HepG2 (cell line): ENCODE measurements around the gene ZNF557. TPM values are rescaled to one million over a fixed set of nuclear protein-coding genes. Genes with fewer than 3 reads are reported as not detected.

Experiments
- CREB3 ChIP-seq: sonication (generic); formaldehyde crosslinking; IDR thresholded peaks from 2 replicates; pipeline ENCODE4 v1.5.0; 2020; ENCODE audit warnings: missing genetic modification reagents
- FLYWCH1 ChIP-seq: sonication (generic); formaldehyde crosslinking; IDR thresholded peaks from 2 replicates; pipeline ENCODE4 v1.8.1; 2023; ENCODE audit warnings: mild to moderate bottlenecking, missing genetic modification reagents
- GRHL1 ChIP-seq: sonication (generic); formaldehyde crosslinking; conservative IDR thresholded peaks from 2 replicates; pipeline ENCODE4 v1.8.0; 2022; ENCODE audit warnings: missing genetic modification reagents
- HDAC6 ChIP-seq: fragments of 200-600 bp; sonication (generic); IDR thresholded peaks from 2 replicates; pipeline ENCODE4 v1.7.0; 2017; ENCODE audit warnings: mild to moderate bottlenecking, antibody characterized with exemption, low read length, low read depth
- HOXA7 ChIP-seq: sonication (generic); formaldehyde crosslinking; IDR thresholded peaks from 2 replicates; pipeline ENCODE4 v1.8.1; 2022; ENCODE audit warnings: mild to moderate bottlenecking, missing genetic modification reagents, moderate library complexity
- KDM4B ChIP-seq: sonication (generic); formaldehyde crosslinking; IDR thresholded peaks from 2 replicates; pipeline ENCODE4 v1.4.0; 2020; ENCODE audit warnings: missing genetic modification reagents
- PLRG1 ChIP-seq: fragments of 450-650 bp; conservative IDR thresholded peaks from 2 replicates; pipeline ENCODE4 v1.6.1; 2016
- RXRA ChIP-seq: sonication (generic); formaldehyde crosslinking; IDR thresholded peaks from 2 replicates; pipeline ENCODE4 v1.5.1; 2020; ENCODE audit warnings: missing genetic modification reagents
- SNAPC4 ChIP-seq: sonication (generic); formaldehyde crosslinking; IDR thresholded peaks from 2 replicates; pipeline ENCODE4 v1.4.0; 2020; ENCODE audit warnings: mild to moderate bottlenecking, missing genetic modification reagents
- TERF1 ChIP-seq: sonication (generic); formaldehyde crosslinking; IDR thresholded peaks from 2 replicates; pipeline ENCODE4 v1.8.0; 2022; ENCODE audit warnings: mild to moderate bottlenecking, missing genetic modification reagents, moderate library complexity
- ZFP82 ChIP-seq: sonication (generic); formaldehyde crosslinking; IDR thresholded peaks from 2 replicates; pipeline ENCODE4 v1.5.1; 2020; ENCODE audit warnings: mild to moderate bottlenecking, missing genetic modification reagents, borderline replicate concordance
- ZNF354B ChIP-seq: sonication (generic); formaldehyde crosslinking; IDR thresholded peaks from 2 replicates; pipeline ENCODE4 v1.8.0; 2022; ENCODE audit warnings: mild to moderate bottlenecking, missing genetic modification reagents
- ZNF414 ChIP-seq: sonication (generic); formaldehyde crosslinking; IDR thresholded peaks from 2 replicates; pipeline ENCODE4 v1.5.0; 2020; ENCODE audit warnings: missing genetic modification reagents
- ZNF546 ChIP-seq: sonication (generic); formaldehyde crosslinking; conservative IDR thresholded peaks from 2 replicates; pipeline ENCODE4 v1.8.1; 2023; ENCODE audit warnings: mild to moderate bottlenecking, missing genetic modification reagents
- ZNF607 ChIP-seq: sonication (generic); formaldehyde crosslinking; IDR thresholded peaks from 2 replicates; pipeline ENCODE4 v1.5.1; 2020; ENCODE audit warnings: missing genetic modification reagents, mild to moderate bottlenecking, borderline replicate concordance
- ZSCAN21 ChIP-seq: sonication (generic); formaldehyde crosslinking; IDR thresholded peaks from 2 replicates; pipeline ENCODE4 v1.8.0; 2022; ENCODE audit warnings: mild to moderate bottlenecking, missing genetic modification reagents, moderate library complexity, borderline replicate concordance
- polyA plus RNA-seq, 8 experiments: library from polyadenylated mRNA; depleted of rRNA in 3 of 8; stranded (reverse) in 7 of 8; unstranded in 1 of 8; fragments of >200 nt; fragmentation: Illumina TruSeq in 4 of 8; extraction: Trizol in 4 of 8; gene quantifications; 2 replicates each; pipeline versions ENCODE4 v1.2.1 to v1.2.3, GENCODE V29; 2011 to 2016; ENCODE audit warnings: low read depth in 4 of 8, missing spikeins in 1 of 8, mixed read lengths in 1 of 8; ENCODE audit not compliant: insufficient read depth in 1 of 8
- total RNA-seq, 5 experiments: library from RNA; depleted of rRNA; stranded (reverse); fragments of >200 nt; fragmentation: Illumina TruSeq; extraction: Trizol; gene quantifications; 2 replicates each; pipeline ENCODE4 v1.2.3, GENCODE V29; 2016; ENCODE audit warnings: low read depth in 1 of 5

The ZNF557 gene
- total and polyA plus RNA-seq, 2 of the 13 experiments (the other 11 are each of a cell fraction or from before 2014, with no cell fraction given), result 2.1 to 7.8 TPM

GRCh38 chr19:7069042-7069903 lies at the start of gene ZNF557 (continued):
- no peak for TF ChIP-seq KDM4B
- TF ChIP-seq PLRG1, result no peak
- TF ChIP-seq HOXA7 (CRISPR knock-in tag), result no peak
- TF ChIP-seq GRHL1, result no peak
- TF ChIP-seq FLYWCH1 (CRISPR knock-in tag), result no peak; the same call in 1 of the 2 replicates
- 0 out of 2 replicates have a peak, but pooled peaks have one; percentile 27 for TF ChIP-seq ZNF607 (CRISPR knock-in tag)
- no peak for TF ChIP-seq RXRA
- no peak for TF ChIP-seq ZSCAN21 (CRISPR knock-in tag)
- no peak for TF ChIP-seq ZFP82 (CRISPR knock-in tag)
- 0 out of 2 replicates have a peak, but pooled peaks have one; percentile 57 for TF ChIP-seq CREB3 (CRISPR knock-in tag)
- no peak for TF ChIP-seq ZNF546 (CRISPR knock-in tag)
- TF ChIP-seq HDAC6, result no peak
- no peak; the same call in 1 of the 2 replicates for TF ChIP-seq ZNF414 (CRISPR knock-in tag)
- TF ChIP-seq SNAPC4 (CRISPR knock-in tag), result no peak
- TF ChIP-seq TERF1, result no peak
- 0 out of 2 replicates have a peak, but pooled peaks have one; percentile 64 for TF ChIP-seq ZNF354B (CRISPR knock-in tag)
